Upper lobe of left lung (tissue), 4 donors: Measurements from ENCODE around the gene FXYD6.

Source experiments
- EP300 ChIP-seq, 4 donors: sonication (generic); formaldehyde crosslinking; IDR thresholded peaks; one replicate each; pipeline ENCODE4 v1.5.1; 2017; ENCODE audit warnings: antibody characterized with exemption in 4 of 4, control low read depth in 2 of 4
- POLR2A ChIP-seq, 4 donors: fragments of 450-650 bp; IDR thresholded peaks; one replicate each; pipeline ENCODE4 v1.5.1; 2016 to 2017; ENCODE audit warnings: antibody characterized with exemption in 4 of 4, mild to moderate bottlenecking in 2 of 4

DNA sequence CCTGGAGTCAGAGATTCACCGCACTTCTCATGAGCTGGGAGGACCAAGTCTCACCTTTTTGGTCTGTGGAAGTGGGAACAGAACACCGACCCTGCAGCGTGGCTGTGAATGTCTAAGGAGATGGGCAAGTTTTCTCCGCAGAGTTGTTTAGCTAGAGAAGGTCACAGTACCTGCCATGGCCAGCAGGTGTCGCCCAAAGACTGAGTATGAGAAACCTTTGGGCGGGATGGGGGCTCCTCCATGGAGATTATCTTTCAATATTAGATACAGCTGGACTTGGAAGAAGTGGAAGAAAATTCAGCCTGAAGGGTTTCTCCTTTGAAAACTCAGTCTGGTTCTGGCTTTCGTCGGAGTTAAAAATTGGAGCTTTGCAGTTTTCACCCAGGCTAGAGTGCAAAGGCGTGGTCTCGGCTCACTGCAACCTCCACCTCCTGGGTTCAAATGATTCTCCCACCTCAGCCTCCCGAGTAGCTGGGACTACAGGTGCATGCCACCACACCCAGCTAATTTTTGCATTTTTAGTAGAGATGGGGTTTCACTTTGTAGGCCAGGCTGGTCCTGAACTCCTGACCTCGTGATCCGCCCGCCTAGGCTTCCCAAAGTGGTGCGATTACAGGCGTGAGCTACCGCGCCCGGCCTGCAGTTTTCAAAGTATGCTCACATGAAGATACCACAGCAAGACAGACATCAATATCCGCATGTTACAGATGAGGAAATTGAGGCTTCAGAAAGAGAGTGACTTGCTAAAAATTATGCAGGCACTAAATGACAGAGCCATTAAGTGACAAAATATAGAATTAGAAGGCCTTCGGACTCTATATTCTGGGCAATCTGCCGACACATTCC lies 68.8 kb downstream of the FXYD6 start:
- TF ChIP-seq EP300 (IDR thresholded peaks at IDR 0.05) (no peak), POLR2A (IDR thresholded peaks at IDR 0.05) (no peak)
